Neuron (in vitro differentiated cells): ENCODE results near the gene ELSPBP1.
"Not testable (repeated sequence)": the region's sequence is repeated elsewhere in the genome, so short reads cannot be mapped to it uniquely, and the experiment has no call there.

Source experiments
- H2AFZ ChIP-seq: one replicate; pipeline ENCODE4 v1.6.1; 2013; ENCODE audit warnings: low read depth, mild to moderate bottlenecking, inconsistent platforms, low read length, moderate library complexity
- H3K27me3 ChIP-seq: one replicate; pipeline ENCODE4 v1.6.1; 2013; ENCODE audit warnings: low read length; ENCODE audit not compliant: insufficient read depth
- H3K36me3 ChIP-seq: one replicate; pipeline ENCODE4 v1.6.1; 2013; ENCODE audit warnings: low read length; ENCODE audit not compliant: insufficient read depth
- H3K4me1 ChIP-seq: one replicate; pipeline ENCODE4 v1.6.1; 2013; ENCODE audit warnings: low read length; ENCODE audit not compliant: insufficient read depth
- H3K4me3 ChIP-seq: 2 replicates; pipeline ENCODE4 v1.5.1; 2013; ENCODE audit warnings: mild to moderate bottlenecking, low read length, moderate library complexity
- H3K9me3 ChIP-seq: one replicate; pipeline ENCODE4 v1.6.1; 2013; ENCODE audit warnings: low read length

ELSPBP1 gene

DNA sequence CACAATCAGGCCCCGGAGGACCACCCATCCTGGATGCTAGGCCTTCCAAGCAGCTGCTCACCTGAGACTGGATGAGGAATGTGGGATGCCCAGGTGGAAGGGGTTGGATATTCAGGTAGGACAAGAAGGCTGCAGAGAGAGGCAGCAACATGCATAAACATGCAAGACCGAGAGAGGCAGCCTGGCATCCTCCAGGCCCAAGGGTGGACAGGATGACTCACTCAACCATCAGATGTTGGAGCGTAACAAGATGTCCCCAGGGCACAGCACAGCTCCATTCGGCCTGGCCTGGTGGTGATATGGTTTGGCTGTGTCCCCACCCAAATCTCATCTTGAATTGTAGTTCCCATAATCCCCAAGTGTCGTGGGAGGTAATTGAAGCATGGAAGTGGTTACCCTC, 59.4 kb downstream of the ELSPBP1 start:
- Histone ChIP-seq H3K4me1 (no peaks in the 10 kb centered on the region), H3K27me3 (no peaks in the 10 kb centered on the region), H3K9me3 (no peaks in the 10 kb centered on the region), H2AFZ (no peak overlapping the region), H3K4me3 (no peak overlapping the region), H3K36me3 (no peaks in the 10 kb centered on the region)

DNA sequence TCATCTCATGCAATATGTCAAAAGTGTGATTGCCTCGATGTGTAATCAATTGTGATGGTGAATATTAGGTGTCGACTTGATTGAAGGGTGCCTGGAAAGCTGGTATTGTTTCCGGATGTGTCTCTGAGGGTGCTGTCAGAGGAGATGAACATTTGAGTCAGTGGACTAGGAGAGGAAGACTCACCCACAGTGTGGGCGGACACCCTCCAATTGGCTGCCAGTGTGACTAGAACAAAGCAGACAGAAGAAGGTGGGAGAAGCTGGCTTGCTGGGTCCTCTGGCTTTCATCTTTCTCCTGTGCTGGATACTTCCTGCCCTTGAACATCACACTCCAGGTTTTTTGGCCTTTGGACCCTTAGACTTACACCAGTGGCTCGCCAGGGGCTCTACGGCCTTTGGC, 64.9 kb downstream of the ELSPBP1 start:
- H3K27me3 ChIP-seq, result no peaks in the 10 kb centered on the region
- H2AFZ ChIP-seq, result no peak overlapping the region
- no peaks in the 10 kb centered on the region for H3K4me1 ChIP-seq
- H3K9me3 ChIP-seq, result no peaks in the 10 kb centered on the region
- H3K36me3 ChIP-seq, result no peaks in the 10 kb centered on the region
- H3K4me3 ChIP-seq, result no peak overlapping the region

DNA sequence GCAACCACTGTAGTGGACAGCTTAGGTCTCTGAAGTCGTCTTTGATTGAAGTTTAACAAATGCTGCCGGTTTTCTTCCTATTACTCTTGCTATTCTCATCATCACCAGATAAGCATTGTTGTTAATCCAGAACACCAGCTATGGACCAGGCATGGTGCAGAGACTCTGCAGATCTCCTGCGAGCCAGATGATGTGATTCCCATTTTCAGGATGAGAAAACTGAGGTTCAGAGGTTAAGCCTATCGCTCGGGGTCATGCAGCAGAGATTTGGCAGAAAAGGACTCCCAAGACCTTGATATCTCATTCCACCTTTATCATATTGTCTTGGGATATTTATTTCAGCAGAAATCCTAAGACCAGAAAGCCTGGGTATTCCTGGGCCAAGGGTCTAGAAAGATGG, 65.9 kb downstream of the ELSPBP1 start:
- H2AFZ ChIP-seq, result no peak overlapping the region
- H3K9me3 ChIP-seq, result no peaks in the 10 kb centered on the region
- no peak overlapping the region for H3K4me3 ChIP-seq
- H3K4me1 ChIP-seq, result no peaks in the 10 kb centered on the region
- no peaks in the 10 kb centered on the region for H3K27me3 ChIP-seq
- no peaks in the 10 kb centered on the region for H3K36me3 ChIP-seq

DNA sequence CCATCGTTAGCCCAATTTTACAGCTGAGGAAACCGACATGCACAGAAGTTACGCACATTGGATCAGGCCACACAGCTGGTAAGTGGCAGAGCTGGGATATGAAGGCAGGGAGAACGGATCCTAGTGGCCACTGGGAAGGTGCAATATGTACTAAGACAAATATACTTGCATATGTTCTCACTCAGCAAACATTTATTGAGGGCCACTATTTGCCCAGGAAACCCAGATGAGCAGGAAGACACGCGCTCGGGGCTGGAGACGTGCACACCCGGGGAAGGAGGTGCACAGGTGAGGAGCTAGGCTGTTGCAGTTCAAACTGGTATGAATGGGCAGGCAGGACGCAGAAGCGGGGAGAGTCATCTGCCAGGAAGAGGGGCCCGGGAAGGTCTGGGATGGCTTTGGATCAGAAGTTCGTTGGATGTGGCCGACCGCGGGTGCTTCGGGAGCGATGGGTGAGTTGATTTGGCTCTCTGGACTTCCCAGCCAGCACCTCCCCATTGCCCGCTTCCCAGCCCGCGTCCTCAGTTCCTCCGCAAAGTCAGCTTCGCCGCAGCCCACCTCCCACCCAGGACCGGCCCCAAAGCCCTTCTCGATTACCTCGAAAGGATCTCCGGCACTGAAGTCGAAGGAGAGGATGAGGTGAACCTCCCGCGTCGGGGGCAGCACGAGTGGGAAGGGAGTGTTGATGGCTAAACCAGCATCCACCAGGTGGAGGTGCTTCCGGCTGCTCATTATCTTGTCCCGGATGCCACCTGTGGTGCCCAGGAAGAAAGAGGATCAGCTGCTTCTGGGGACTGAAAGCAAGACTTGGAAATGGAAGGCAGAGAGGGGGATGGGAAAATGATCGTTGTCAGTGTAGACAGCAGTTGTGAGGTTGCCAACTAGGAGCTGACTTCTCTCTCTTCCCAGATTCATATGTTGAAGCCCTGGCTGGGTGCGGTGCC, 67.2 kb downstream of the ELSPBP1 start:
- H3K27me3 ChIP-seq, result no peaks in the 10 kb centered on the region
- no peaks in the 10 kb centered on the region for H3K36me3 ChIP-seq
- H3K9me3 ChIP-seq, result no peaks in the 10 kb centered on the region
- no peak overlapping the region for H3K4me3 ChIP-seq
- no peak overlapping the region for H2AFZ ChIP-seq
- no peaks in the 10 kb centered on the region for H3K4me1 ChIP-seq

DNA sequence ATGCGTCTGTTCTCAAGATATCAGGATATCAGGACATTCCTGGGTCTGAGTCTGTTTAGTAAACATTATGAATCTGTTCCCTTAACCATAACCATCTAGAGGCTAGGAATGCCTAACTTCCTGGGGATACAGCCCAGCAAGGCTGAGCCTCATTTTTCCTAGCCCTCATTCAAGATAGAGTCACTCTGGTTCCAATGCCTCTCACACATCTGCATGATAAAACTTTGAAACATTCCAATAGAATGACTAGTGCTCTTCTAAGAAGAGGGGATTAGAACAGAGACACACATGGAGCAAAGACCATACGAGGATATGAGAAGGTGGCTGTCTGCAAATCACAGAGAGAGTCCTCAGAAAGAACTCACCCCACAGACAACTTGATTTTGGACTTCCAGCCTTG, 70.1 kb downstream of the ELSPBP1 start:
- Histone ChIP-seq H2AFZ (no peak overlapping the region), H3K4me1 (no peaks in the 10 kb centered on the region), H3K9me3 (no peaks in the 10 kb centered on the region)

DNA sequence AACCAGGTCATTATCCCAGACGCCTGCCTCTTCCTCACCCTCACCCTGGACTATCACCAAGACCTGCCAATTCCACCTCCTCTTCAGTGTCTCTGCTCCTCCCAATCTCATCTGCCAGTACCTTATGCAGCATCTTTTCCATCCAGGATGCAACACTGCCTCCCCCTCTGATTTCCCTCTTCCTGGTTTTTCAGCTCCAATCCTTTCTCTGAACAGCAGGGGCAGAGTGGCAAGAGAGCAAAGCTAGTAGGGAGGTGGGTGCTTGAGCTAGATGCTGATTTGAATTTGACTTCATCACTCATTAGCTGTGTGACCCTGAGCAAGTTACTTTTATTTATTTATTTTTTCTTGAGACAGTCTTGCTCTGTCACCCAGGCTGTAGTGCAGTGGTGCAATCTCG, 75.0 kb downstream of the ELSPBP1 start:
- no peak overlapping the region for H2AFZ ChIP-seq
- no peaks in the 10 kb centered on the region for H3K9me3 ChIP-seq
- H3K27me3 ChIP-seq, result no peaks in the 10 kb centered on the region
- no peak overlapping the region for H3K4me3 ChIP-seq
- H3K36me3 ChIP-seq, result no peaks in the 10 kb centered on the region
- no peaks in the 10 kb centered on the region for H3K4me1 ChIP-seq

More for the DNA sequence above, 70.1 kb downstream of the ELSPBP1 start:
- H3K27me3 ChIP-seq, result no peaks in the 10 kb centered on the region
- no peak overlapping the region for H3K4me3 ChIP-seq
- H3K36me3 ChIP-seq, result no peaks in the 10 kb centered on the region

DNA sequence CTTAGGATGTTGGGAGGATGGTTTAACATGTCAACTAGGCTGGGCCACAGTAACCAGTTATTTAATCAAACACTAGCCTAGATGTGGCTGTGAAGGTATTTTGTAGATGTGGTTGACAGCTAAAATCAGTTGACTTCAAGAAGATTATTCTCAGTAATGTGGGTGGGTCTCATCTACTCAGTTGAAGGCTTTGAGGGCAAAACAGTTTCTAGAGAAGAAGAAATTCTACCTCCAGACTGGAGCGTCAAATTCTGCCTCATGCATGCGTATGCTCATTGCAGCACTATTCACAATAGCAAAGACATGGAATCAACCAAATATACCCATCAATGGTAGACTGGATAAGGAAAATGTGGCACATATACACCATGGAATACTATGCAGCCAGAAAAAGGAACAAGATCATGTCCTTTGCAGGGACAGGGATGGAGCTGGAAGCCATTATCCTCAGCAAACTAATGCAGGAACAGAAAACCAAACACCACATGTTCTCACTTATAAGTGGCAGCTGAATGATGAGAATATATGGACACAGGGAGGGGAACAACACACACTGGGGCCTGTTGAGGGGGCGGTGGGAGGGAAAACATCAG, 75.8 kb downstream of the ELSPBP1 start:
- not testable (repeated sequence) for H3K27me3 ChIP-seq, H2AFZ ChIP-seq, H3K4me1 ChIP-seq, H3K9me3 ChIP-seq, H3K36me3 ChIP-seq, H3K4me3 ChIP-seq
